T-cell (primary cell): ENCODE data around the gene ATXN7. TPM values are rescaled to one million over a fixed set of nuclear protein-coding genes. Genes with fewer than 3 reads are reported as not detected.

Source experiments
- ATAC-seq, 4 experiments: fragments of 200-7000 bp in 3 of 4; fragments of 150-1000 bp in 1 of 4; cut with Tn5 transposase; replicated peaks in 1 of 4; 1 replicate in 3 of 4; 2 replicates in 1 of 4; pipeline ENCODE4 v1.10.0; 2021; ENCODE audit warnings: moderate library complexity in 3 of 4, mild to moderate bottlenecking in 2 of 4, moderate number of reproducible peaks in 1 of 4
- CTCF ChIA-PET, 2 donors: fragments of 300-600 bp; sonication (Branson Sonifier 250); formaldehyde crosslinking; loops; one replicate each; lab custom pipeline; 2022; ENCODE audit warnings: antibody characterized with exemption in 2 of 2; lab: Charles Lee
- POLR2A ChIA-PET, 2 donors: fragments of 300-600 bp; sonication (Branson Sonifier 250); formaldehyde crosslinking; loops; one replicate each; lab custom pipeline; 2022; ENCODE audit warnings: antibody characterized with exemption in 2 of 2; lab: Charles Lee
- DNase-seq, 35 experiments: peaks; one replicate each; pipeline versions ENCODE4 v3.0.0 to v3.0.0-alpha.2; 2013 to 2023
- H3K27ac ChIP-seq: one replicate; pipeline ENCODE4 v1.5.1; 2013; ENCODE audit warnings: low read length
- H3K27me3 ChIP-seq, 2 experiments: replicated peaks in 1 of 2; 1 replicate in 1 of 2; 2 replicates in 1 of 2; pipeline versions ENCODE4 v1.6.1 to v1.7.0; 2013; ENCODE audit warnings: low read length in 1 of 2, mixed read lengths in 1 of 2; ENCODE audit not compliant: control insufficient read depth in 2 of 2, insufficient read depth in 2 of 2; ENCODE audit errors: extremely low read depth in 1 of 2
- H3K36me3 ChIP-seq, 2 donors: 1 replicate in 1 of 2; 2 replicates in 1 of 2; pipeline versions ENCODE4 v1.6.1 to v1.7.0; 2013; ENCODE audit warnings: low read length in 1 of 2; ENCODE audit not compliant: control insufficient read depth in 2 of 2, insufficient read depth in 1 of 2; ENCODE audit errors: extremely low read depth in 1 of 2
- H3K4me1 ChIP-seq, 2 experiments: 1 replicate in 1 of 2; 2 replicates in 1 of 2; pipeline versions ENCODE4 v1.6.1 to v1.7.0; 2013; ENCODE audit warnings: low read length in 2 of 2, mixed read lengths in 1 of 2; ENCODE audit not compliant: insufficient read depth in 2 of 2, control insufficient read depth in 1 of 2; ENCODE audit errors: extremely low read depth in 1 of 2
- H3K4me3 ChIP-seq, 2 donors: 1 replicate in 1 of 2; 2 replicates in 1 of 2; pipeline versions ENCODE4 v1.5.1 to v1.7.0; 2013; ENCODE audit warnings: mild to moderate bottlenecking in 2 of 2, low read length in 1 of 2, moderate library complexity in 1 of 2; ENCODE audit not compliant: control insufficient read depth in 1 of 2; ENCODE audit errors: extremely low read depth in 1 of 2
- H3K9me3 ChIP-seq: 2 replicates; pipeline ENCODE4 v1.7.0; 2013
- H3K27ac Mint-ChIP-seq, 2 donors: one replicate each; pipeline ENCODE4 v1.8.0; 2020 to 2021; ENCODE audit warnings: mild to moderate bottlenecking in 2 of 2, mixed read lengths in 2 of 2
- H3K27me3 Mint-ChIP-seq, 2 donors: one replicate each; pipeline ENCODE4 v1.8.0; 2021 to 2022; ENCODE audit warnings: mixed read lengths in 2 of 2
- H3K36me3 Mint-ChIP-seq: one replicate; pipeline ENCODE4 v1.8.0; 2021; ENCODE audit warnings: mixed read lengths
- H3K4me1 Mint-ChIP-seq, 3 donors: one replicate each; pipeline ENCODE4 v1.8.0; 2020 to 2022; ENCODE audit warnings: mixed read lengths in 3 of 3, mild to moderate bottlenecking in 1 of 3
- H3K4me3 Mint-ChIP-seq, 3 donors: one replicate each; pipeline ENCODE4 v1.8.0; 2020 to 2022; ENCODE audit warnings: mild to moderate bottlenecking in 3 of 3, mixed read lengths in 3 of 3, moderate library complexity in 3 of 3
- H3K9me3 Mint-ChIP-seq, 3 donors: one replicate each; pipeline ENCODE4 v1.8.0; 2020 to 2022; ENCODE audit warnings: mixed read lengths in 3 of 3
- WGBS: methylation state at CpG from one replicate; pipeline ENCODE4 v1.1.5; 2013; ENCODE audit warnings: missing lambda C conversion rate; ENCODE audit not compliant: insufficient coverage; 5-methylcytosine and 5-hydroxymethylcytosine counted together
- total RNA-seq, 35 experiments: library from RNA in 6 of 35; stranded (reverse) in 6 of 35; fragments of 120-200 nt in 1 of 35; gene quantifications; one replicate each; pipeline versions ENCODE4 v1.2.1 to v1.2.4 and lab custom pipeline; 2013 to 2026

Gene ATXN7
- total RNA-seq, 5 donors from 2014 or later (not counting 1 experiment from before 2014, with no cell fraction given) = 110 to 231 (median 123) TPM

- 100% methylated on average over 1 of the region's 5 CpGs for WGBS
- Histone ChIP-seq H3K27ac (no peak overlapping the region), H3K9me3 (no peaks in the 10 kb centered on the region), H3K27me3 (no peaks in the 10 kb centered on the region), H3K4me3 (no peak overlapping the region), H3K36me3 (no peaks in the 10 kb centered on the region), H3K4me1 (peaks cover 9 to 14% of the 10 kb centered on the region in 2 experiments)
- DNase-seq (no peak), ATAC-seq (no peak)
- Mint-ChIP-seq H3K36me3 (peaks cover 3% of the 10 kb centered on the region), H3K4me1 (peaks cover 70 to 80% (median 71%) of the 10 kb centered on the region in 3 donors), H3K27ac (peak overlapping the region in 1 of 2 donors; percentile 83), H3K27me3 (no peaks in the 10 kb centered on the region), H3K9me3 (no peaks in the 10 kb centered on the region), H3K4me3 (no peak overlapping the region)
- ChIA-PET CTCF (interaction anchor here in 1 of 2 donors (0.6 kb wide), 1 partner anchor 498 kb away, joined by 5 read pairs; no protein-coding TSS in a partner anchor), POLR2A (no interaction called here)
Measured at GRCh38 chr3:63861306-63861705, 2.4 kb upstream of the ATXN7 start.

GRCh38 chr3:63862804-63863149, 890 bp upstream of the ATXN7 start:
- Histone ChIP-seq H3K9me3 (no peaks in the 10 kb centered on the region), H3K4me3 (peak overlapping the region; percentile 64 to 93), H3K27ac (peak overlapping the region; percentile 68), H3K36me3 (no peaks in the 10 kb centered on the region), H3K4me1 (peaks cover 9 to 14% of the 10 kb centered on the region in 2 experiments), H3K27me3 (no peaks in the 10 kb centered on the region)
- ATAC-seq (no peak), DNase-seq (peak in 1 of 35 experiments; percentile 31)
- CTCF ChIA-PET = no interaction called here
- Mint-ChIP-seq H3K27me3 (no peaks in the 10 kb centered on the region), H3K36me3 (peaks cover 9% of the 10 kb centered on the region), H3K4me3 (peak overlapping the region; percentile 80 to 89 (median 85)), H3K4me1 (peaks cover 69 to 74% (median 69%) of the 10 kb centered on the region in 3 donors), H3K27ac (peak overlapping the region; percentile 69 to 83), H3K9me3 (no peaks in the 10 kb centered on the region)
- POLR2A ChIA-PET = interaction anchor here in 1 of 2 donors (0.6 kb wide), 1 partner anchor 116 kb away, joined by 22 read pairs; no protein-coding TSS in a partner anchor
- 35% methylated on average over 5 of the region's 5 CpGs for WGBS

GRCh38 chr3:63864008-63864964, 619 bp downstream of the ATXN7 start:
- H3K4me1 ChIP-seq = peaks cover 9 to 14% of the 10 kb centered on the region in 2 experiments
- POLR2A ChIA-PET = no interaction called here
- Mint-ChIP-seq H3K9me3 (no peaks in the 10 kb centered on the region), H3K36me3 (peaks cover 9% of the 10 kb centered on the region), H3K4me3 (peak overlapping the region; percentile 84 to 91 (median 90)), H3K27me3 (no peaks in the 10 kb centered on the region), H3K4me1 (peaks cover 70 to 73% (median 71%) of the 10 kb centered on the region in 3 donors), H3K27ac (peak overlapping the region; percentile 88 to 93)
- H3K36me3 ChIP-seq = no peaks in the 10 kb centered on the region
- peak overlapping the region; percentile 5 for H3K27ac ChIP-seq
- DNase-seq = peak in 33 of 35 experiments; percentile 6 to 52 (median 28)
- WGBS = under 1% methylated on average over 54 of the region's 93 CpGs
- no peaks in the 10 kb centered on the region for H3K9me3 ChIP-seq
- peak overlapping the region; percentile 58 to 91 for H3K4me3 ChIP-seq
- ATAC-seq = peak; percentile 55 to 62 (median 59)
- no peaks in the 10 kb centered on the region for H3K27me3 ChIP-seq
- CTCF ChIA-PET = no interaction called here

- no peaks in the 10 kb centered on the region for H3K36me3 ChIP-seq
- H3K4me1 ChIP-seq = peaks cover 9 to 14% of the 10 kb centered on the region in 2 experiments
- peak overlapping the region; percentile 58 to 91 for H3K4me3 ChIP-seq
- H3K36me3 Mint-ChIP-seq = peaks cover 9% of the 10 kb centered on the region
- H3K9me3 Mint-ChIP-seq = no peaks in the 10 kb centered on the region
- H3K27me3 ChIP-seq = no peaks in the 10 kb centered on the region
- POLR2A ChIA-PET = no interaction called here
- no peak for ATAC-seq
- no CpG with 5 or more reads among the region's 3 CpGs for WGBS
- peak overlapping the region; percentile 5 for H3K27ac ChIP-seq
- no peaks in the 10 kb centered on the region for H3K27me3 Mint-ChIP-seq
- no peaks in the 10 kb centered on the region for H3K9me3 ChIP-seq
- peak overlapping the region; percentile 84 to 91 (median 90) for H3K4me3 Mint-ChIP-seq
- CTCF ChIA-PET = no interaction called here
- peak overlapping the region; percentile 88 to 93 for H3K27ac Mint-ChIP-seq
- DNase-seq = no peak
- peaks cover 70 to 74% (median 73%) of the 10 kb centered on the region in 3 donors for H3K4me1 Mint-ChIP-seq
Measured at GRCh38 chr3:63864965-63865327, 1.3 kb downstream of the ATXN7 start.

GRCh38 chr3:63867225-63867624, 3.6 kb downstream of the ATXN7 start:
- H3K27ac ChIP-seq = no peak overlapping the region
- H3K9me3 Mint-ChIP-seq = no peaks in the 10 kb centered on the region
- H3K4me3 Mint-ChIP-seq = no peak overlapping the region
- no peaks in the 10 kb centered on the region for H3K9me3 ChIP-seq
- DNase-seq = no peak
- no peak for ATAC-seq
- peak overlapping the region in 1 of 2 donors; percentile 31 for H3K27ac Mint-ChIP-seq
- H3K4me3 ChIP-seq = no peak overlapping the region
- ChIA-PET CTCF (interaction anchor here in 1 of 2 donors (0.6 kb wide), 1 partner anchor 36 kb away, joined by 4 read pairs; no protein-coding TSS in a partner anchor), POLR2A (interaction anchor here in 1 of 2 donors (0.6 kb wide), 1 partner anchor 15 kb away, joined by 8 read pairs; no protein-coding TSS in a partner anchor)
- H3K36me3 Mint-ChIP-seq = peaks cover 9% of the 10 kb centered on the region
- WGBS = 100% methylated on average over 1 of the region's 1 CpG
- no peaks in the 10 kb centered on the region for H3K36me3 ChIP-seq
- peaks cover 9 to 14% of the 10 kb centered on the region in 2 experiments for H3K4me1 ChIP-seq
- no peaks in the 10 kb centered on the region for H3K27me3 Mint-ChIP-seq
- H3K27me3 ChIP-seq = no peaks in the 10 kb centered on the region
- peaks cover 64 to 71% (median 67%) of the 10 kb centered on the region in 3 donors for H3K4me1 Mint-ChIP-seq

- no peak overlapping the region for H3K4me3 Mint-ChIP-seq
- H3K9me3 ChIP-seq = no peaks in the 10 kb centered on the region
- H3K9me3 Mint-ChIP-seq = no peaks in the 10 kb centered on the region
- no peak overlapping the region for H3K27ac ChIP-seq
- H3K4me3 ChIP-seq = no peak overlapping the region
- no peaks in the 10 kb centered on the region for H3K27me3 Mint-ChIP-seq
- no peaks in the 10 kb centered on the region for H3K36me3 ChIP-seq
- H3K4me1 Mint-ChIP-seq = peaks cover 69 to 75% (median 69%) of the 10 kb centered on the region in 3 donors
- no peak for DNase-seq
- ChIA-PET POLR2A (interaction anchor here in 1 of 2 donors (0.7 kb wide), 1 partner anchor 138 kb away, joined by 3 read pairs; no protein-coding TSS in a partner anchor), CTCF (no interaction called here)
- no peak for ATAC-seq
- H3K27ac Mint-ChIP-seq = no peak overlapping the region
- H3K36me3 Mint-ChIP-seq = peaks cover 13% of the 10 kb centered on the region
- WGBS = no CpG with 5 or more reads among the region's 3 CpGs
- H3K4me1 ChIP-seq = peaks cover 3% of the 10 kb centered on the region in 2 experiments
- H3K27me3 ChIP-seq = no peaks in the 10 kb centered on the region
Measured at GRCh38 chr3:63869940-63870614, 6.4 kb downstream of the ATXN7 start.
